HG03558 (cell line): Measurements from ENCODE around the gene ZC3H15.
"Not testable (repeated sequence)": the region's sequence is repeated elsewhere in the genome, so short reads cannot be mapped to it uniquely, and the experiment has no call there.

Source experiments
- ATAC-seq: cut with Tn5 transposase; IDR thresholded peaks from one replicate; pipeline ENCODE4 v1.9.1; 2021; ENCODE audit warnings: moderate number of reproducible peaks; ENCODE audit not compliant: unreplicated experiment; ENCODE audit errors: extremely low read depth

ZC3H15 gene

DNA sequence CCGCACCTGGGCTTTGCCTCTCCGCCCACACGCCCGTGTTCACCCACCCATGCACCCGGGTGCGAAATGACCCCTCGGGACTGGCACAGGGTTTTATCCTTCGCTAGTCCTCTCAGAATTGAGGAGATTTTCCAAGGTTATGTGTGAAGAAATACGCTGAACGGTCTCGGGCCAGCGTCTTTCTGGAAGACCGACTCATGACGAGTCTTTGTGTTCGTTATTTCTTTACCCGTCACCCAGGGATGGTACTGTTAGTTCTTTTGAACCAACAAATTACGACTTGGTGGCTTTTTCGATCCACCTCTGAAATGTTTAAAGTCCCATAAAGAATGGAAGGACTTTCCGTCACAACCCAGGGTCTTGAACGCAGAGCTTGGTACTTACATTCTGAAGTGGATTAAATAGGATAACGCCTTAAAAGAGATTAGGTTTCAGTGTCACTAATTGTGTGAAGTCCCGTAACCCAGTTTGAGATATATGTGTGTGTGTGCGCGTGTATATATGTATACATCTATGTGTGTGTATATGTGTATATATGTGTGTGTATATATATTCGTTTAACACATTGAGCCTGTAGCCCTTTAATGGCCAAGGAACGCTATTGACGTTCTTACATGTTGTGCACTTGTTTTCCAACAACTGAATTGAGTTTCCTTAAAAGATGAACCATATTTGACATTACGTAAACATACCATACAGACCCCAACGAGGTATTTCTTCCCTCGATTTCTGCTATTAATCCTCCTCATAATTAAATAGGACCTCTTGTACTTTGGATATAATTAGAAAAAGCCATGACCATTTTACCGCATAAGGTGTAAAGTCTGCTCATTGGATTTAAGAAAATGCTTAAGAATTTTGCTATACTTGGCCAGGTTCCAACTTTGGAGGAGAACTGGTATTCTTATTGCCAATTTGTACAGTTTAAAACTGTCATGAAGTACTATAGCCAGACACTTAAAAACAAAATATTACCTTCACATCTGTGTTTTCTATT lies 889 bp downstream of the ZC3H15 start:
- ATAC-seq: no peak

DNA sequence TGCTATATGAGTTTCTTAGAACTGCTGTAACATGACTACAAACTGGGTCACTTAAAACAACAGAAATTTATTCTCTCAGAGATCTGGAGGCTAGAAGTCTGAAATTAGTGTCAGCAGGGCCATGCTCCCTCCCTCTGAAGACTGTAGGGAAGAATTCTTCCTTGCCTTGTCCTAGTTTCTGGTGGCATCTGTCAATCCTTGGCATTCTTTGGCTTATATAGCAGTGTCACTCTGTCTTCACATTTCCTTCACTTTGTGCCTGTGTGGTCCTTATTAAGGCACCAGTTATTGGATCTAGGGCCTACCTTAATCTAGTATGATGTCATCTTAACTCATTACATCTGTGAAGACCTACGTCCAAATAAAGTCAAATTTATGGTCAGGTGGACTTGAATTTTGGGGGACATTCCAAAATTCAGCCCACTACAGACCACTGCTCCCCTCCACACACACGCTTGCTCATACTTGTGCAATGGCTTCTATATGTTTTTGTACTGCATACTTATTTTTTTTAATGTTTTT lies 7.6 kb downstream of the ZC3H15 start:
- no peak for ATAC-seq

GRCh38 chr2:186496401-186496800 lies 10.3 kb downstream of the ZC3H15 start:
- no peak for ATAC-seq

DNA sequence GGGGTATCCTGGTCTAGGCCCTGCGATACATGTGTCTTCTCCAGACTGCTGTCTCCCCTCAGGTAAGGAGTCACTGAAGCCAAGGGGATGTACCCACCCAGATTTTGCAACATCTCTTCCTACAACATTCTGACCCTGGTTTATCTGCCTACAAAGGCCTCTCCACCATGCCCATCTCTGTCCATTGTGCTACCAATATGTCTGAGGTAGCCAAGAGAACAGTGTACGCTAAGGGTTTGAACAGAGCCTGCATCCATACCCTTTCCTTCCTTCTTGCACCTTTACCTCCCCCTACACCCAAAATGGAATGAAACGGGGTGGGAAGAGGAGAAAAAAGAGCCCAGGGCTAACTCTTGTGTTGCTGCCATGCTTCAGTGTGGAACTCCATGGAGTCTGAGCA lies 11.9 kb downstream of the ZC3H15 start:
- ATAC-seq: no peak

DNA sequence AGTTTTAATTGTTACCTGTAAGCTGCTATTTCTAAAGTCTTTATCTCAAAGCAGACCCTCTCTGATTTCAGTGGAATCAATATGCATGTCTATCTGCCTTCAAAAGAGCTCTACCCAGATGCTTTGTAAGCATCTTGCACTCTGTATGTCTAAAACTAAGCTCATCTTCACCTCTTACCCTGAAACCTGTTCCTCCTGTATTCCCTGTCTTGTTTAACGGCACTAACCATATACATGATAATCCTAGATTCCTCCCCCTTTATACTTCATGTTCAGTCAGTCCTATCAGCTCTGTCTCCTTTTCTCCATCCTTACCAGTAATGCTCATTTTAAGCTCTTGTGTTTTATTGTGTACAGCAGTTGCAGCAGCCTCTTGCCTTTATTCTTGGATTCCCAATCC lies 12.8 kb downstream of the ZC3H15 start:
- no peak for ATAC-seq

DNA sequence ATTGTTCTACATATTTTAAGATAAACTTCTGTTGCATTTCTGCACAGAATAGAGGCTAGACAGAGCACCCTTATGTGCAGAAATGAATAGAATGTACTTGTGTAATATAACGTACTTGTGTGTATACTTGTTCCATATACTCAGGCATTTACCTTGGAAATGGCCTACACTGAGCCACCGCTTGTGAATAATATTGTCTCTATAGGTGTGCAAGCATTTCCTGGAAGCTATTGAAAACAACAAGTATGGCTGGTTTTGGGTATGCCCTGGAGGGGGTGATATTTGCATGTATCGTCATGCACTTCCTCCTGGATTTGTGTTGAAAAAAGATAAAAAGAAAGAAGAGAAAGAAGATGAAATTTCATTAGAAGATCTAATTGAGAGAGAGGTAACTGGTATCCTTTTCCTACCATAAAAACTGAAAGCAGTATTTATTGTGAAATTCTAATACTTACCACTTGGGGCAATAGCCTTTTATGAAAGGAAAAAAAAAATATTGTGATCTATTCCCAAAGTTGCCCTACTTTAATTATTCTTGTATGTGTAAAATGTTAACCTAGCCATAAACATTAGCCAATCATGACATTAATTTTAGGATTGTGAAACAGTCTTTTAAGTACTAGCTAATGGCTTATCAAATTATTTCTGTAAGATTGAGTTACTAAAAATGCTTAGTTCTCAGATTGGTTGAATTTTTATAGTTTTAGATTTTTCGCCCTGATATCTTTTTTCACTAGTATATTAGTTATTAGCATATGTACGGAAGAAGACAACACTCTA lies 18.0 kb downstream of the ZC3H15 start:
- no peak for ATAC-seq

GRCh38 chr2:186508263-186508662 lies 22.2 kb downstream of the ZC3H15 start:
- ATAC-seq: no peak

GRCh38 chr2:186515376-186515775 lies 29.3 kb downstream of the ZC3H15 start:
- ATAC-seq: no peak

DNA sequence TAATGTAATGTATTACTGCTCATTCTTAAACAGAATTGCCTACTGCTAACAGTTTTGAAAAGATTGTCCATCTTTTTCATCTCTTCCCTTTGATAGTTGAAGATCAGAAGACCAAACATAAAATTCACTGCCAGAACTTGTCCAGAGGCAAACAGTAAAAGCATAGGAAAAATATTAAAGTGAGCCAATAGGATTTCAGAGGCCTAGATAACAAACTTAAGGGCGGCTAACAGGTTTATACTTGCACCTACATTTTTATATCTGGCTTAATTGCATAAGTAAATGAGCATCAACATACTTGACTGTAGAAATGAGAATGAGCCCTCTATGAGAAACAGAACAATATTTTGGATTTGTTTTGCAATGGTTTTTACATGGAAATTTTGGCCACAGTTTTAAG lies 30.3 kb downstream of the ZC3H15 start:
- no peak for ATAC-seq

DNA sequence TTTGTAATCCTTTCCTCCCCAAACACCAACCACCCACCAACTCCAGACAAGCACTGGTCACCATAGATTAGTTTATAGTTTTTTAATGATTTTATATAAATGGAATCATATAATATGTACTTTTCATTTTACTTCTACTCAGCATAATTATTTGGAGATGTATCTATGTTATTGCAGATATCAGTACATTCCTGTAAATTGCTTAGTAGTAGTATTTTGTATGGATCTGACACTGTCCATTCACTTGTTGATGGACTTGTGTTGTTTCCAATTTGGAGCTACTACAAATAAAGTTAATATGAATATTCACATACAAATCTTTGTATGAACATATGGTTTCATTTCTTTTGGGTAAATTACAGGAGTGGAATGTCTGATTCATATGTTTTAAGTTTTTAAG lies 31.0 kb downstream of the ZC3H15 start:
- ATAC-seq: no peak

GRCh38 chr2:186518291-186518690 lies 32.2 kb downstream of the ZC3H15 start:
- no peak for ATAC-seq

GRCh38 chr2:186518945-186519344 lies 32.9 kb downstream of the ZC3H15 start:
- ATAC-seq: no peak

DNA sequence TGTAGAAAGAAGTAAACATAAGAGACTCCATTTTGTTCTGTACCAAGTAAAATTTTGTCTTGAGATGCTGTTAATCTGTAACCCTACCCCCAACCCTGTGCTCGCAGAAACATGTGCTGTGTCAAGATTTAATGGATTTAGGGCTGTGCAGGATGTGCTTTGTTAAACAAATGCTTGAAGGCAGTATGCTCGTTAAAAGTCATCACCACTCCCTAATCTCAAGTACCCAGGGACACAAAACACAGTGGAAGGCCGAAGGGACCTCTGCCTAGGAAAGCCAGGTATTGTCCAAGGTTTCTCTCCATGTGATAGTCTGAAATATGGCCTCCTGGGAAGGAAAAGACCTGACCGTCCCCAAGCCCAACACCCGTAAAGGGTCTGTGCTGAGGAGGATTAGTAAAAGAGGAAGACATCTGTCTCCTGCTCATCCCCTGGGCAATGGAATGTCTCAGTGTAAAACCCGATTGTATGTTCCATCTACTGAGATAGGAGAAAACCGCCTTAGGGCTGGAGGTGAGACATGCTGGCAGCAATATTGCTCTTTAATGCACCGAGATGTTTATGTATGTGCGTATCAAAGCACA lies 35.6 kb downstream of the ZC3H15 start:
- not testable (repeated sequence) for ATAC-seq

GRCh38 chr2:186522450-186522849 lies 36.4 kb downstream of the ZC3H15 start:
- ATAC-seq: no peak

- no peak for ATAC-seq
Measured at GRCh38 chr2:186523791-186524190, 37.7 kb downstream of the ZC3H15 start.

DNA sequence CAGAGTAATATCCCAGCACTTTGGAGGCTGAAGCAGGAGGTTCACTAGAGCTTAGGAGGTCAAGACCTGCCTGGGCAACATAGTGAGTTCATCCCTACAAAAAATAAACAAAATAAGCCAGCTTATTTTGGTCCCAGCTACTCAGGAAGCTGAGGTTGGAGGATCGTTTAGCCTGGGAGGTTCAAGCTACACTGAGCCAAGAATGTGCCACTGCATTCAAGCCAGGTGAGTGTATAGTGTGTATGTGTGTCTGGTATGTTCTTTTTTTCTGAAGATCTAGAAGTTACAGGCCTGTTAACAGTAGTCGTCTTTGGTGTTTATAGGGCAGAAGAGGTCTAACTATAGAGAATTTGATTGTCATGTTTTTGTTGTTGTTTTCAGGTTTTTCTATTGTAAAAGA lies 40.2 kb downstream of the ZC3H15 start:
- ATAC-seq: no peak

- no peak for ATAC-seq
Measured at GRCh38 chr2:186530314-186530713, 44.3 kb downstream of the ZC3H15 start.

DNA sequence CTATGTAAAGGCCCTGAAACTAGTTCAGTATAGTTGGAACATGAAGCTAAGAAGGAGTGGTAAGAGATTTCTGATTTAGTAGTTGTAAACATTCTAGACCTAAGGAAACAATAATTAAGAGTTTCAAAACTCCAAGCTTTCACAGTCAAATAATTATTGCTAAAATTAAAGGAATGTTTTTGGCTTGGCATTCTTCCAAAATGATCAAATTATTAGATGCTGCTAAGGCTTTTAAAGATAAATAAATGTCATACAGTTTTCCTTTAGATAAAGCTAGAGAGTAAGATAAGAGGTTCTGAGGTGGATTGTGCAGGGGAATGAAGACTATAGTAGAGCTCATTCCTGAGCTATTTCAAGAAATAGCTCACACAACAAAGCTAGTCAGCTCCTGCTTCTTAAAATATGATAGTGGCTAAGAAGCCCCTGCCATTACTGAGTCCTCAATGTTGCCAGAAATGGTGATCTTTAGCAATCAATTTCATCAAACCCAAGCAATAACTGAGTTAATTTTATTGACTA lies 45.3 kb downstream of the ZC3H15 start:
- no peak for ATAC-seq

DNA sequence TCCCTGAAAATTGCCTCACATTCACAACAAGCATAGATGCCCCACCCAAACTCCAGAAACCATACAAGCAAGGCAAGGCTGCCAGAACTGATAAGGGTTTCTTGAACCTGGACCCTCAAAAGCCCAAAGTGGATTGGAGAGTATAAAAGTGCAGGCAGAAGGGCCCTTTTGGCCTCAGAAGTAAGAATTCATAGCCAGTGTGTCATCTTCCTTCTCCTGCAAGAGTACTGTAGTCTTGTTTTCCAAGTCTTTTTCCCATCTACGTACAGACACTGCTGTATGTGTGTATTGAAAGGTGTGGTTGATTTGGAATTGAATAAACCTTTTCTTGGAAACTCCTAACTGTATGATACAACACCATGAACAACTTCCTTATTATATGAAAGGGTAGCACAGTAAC lies 46.8 kb downstream of the ZC3H15 start:
- ATAC-seq: no peak

- ATAC-seq: no peak
Measured at GRCh38 chr2:186533717-186534116, 47.7 kb downstream of the ZC3H15 start.
